Mesothelial cell of epicardium (in vitro differentiated cells): ENCODE results near the gene LIN54. TPM values are rescaled to one million over a fixed set of nuclear protein-coding genes. Genes with fewer than 3 reads are reported as not detected.
"Not testable (repeated sequence)": the region's sequence is repeated elsewhere in the genome, so short reads cannot be mapped to it uniquely, and the experiment has no call there.

Source experiments
- DNase-seq, 2 experiments: peaks; one replicate each; pipeline ENCODE4 v3.0.0; 2021; ENCODE audit warnings: low spot score in 2 of 2; ENCODE audit not compliant: unreplicated experiment in 2 of 2
- H3K27ac Mint-ChIP-seq: 2 replicates; pipeline ENCODE4 v1.8.0; 2021; ENCODE audit warnings: mixed read lengths
- H3K27me3 Mint-ChIP-seq: 2 replicates; pipeline ENCODE4 v1.8.0; 2021; ENCODE audit warnings: low read depth, mixed read lengths
- H3K36me3 Mint-ChIP-seq: 2 replicates; pipeline ENCODE4 v1.8.0; 2021; ENCODE audit warnings: mixed read lengths
- H3K4me1 Mint-ChIP-seq: 2 replicates; pipeline ENCODE4 v1.8.0; 2021; ENCODE audit warnings: mixed read lengths
- H3K4me3 Mint-ChIP-seq: 2 replicates; pipeline ENCODE4 v1.8.0; 2021; ENCODE audit warnings: mild to moderate bottlenecking, moderate library complexity, mixed read lengths
- H3K9me3 Mint-ChIP-seq: 2 replicates; pipeline ENCODE4 v1.8.0; 2021; ENCODE audit warnings: mixed read lengths
- total RNA-seq: library from RNA; stranded (reverse); gene quantifications from 3 replicates; pipeline ENCODE4 v1.2.1, GENCODE V29; 2021
- TF ChIP-seq, protein P1 (sequence below): fragments of 200-600 bp; sonication (generic); IDR thresholded peaks from one replicate; pipeline ENCODE4 v1.5.0; 2021; ENCODE audit warnings: antibody characterized with exemption; ENCODE audit not compliant: unreplicated experiment

LIN54 gene
- total RNA-seq, 1 donor from 2014 or later, result 12.9 TPM

DNA sequence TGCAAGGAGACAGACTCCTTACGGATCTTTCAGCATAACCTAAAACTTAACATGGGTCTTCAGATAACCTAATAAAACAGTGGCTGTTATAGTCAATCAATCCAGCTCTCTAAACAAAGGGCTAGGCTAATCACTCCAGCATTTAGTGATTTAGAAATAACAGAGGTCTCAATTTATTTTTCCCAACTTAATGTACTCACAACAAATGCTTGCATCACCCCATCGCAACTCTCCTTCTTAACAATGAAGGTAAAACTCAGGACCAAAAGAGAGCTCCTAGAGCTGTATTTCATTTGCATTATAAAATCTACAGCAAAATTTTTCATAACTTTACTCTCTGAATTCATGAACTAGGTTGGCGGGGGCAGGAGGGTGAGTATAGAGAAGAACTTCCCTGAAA, 1.1 kb downstream of the LIN54 start:
- Mint-ChIP-seq H3K27me3 (no peaks in the 10 kb centered on the region), H3K9me3 (no peaks in the 10 kb centered on the region), H3K4me3 (peak overlapping the region; percentile 86), H3K4me1 (peaks cover 33% of the 10 kb centered on the region), H3K27ac (peak overlapping the region; percentile 95), H3K36me3 (no peaks in the 10 kb centered on the region)
- no peak for DNase-seq
- TF ChIP-seq, protein P1, sequence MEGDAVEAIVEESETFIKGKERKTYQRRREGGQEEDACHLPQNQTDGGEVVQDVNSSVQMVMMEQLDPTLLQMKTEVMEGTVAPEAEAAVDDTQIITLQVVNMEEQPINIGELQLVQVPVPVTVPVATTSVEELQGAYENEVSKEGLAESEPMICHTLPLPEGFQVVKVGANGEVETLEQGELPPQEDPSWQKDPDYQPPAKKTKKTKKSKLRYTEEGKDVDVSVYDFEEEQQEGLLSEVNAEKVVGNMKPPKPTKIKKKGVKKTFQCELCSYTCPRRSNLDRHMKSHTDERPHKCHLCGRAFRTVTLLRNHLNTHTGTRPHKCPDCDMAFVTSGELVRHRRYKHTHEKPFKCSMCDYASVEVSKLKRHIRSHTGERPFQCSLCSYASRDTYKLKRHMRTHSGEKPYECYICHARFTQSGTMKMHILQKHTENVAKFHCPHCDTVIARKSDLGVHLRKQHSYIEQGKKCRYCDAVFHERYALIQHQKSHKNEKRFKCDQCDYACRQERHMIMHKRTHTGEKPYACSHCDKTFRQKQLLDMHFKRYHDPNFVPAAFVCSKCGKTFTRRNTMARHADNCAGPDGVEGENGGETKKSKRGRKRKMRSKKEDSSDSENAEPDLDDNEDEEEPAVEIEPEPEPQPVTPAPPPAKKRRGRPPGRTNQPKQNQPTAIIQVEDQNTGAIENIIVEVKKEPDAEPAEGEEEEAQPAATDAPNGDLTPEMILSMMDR, result no peak

DNA sequence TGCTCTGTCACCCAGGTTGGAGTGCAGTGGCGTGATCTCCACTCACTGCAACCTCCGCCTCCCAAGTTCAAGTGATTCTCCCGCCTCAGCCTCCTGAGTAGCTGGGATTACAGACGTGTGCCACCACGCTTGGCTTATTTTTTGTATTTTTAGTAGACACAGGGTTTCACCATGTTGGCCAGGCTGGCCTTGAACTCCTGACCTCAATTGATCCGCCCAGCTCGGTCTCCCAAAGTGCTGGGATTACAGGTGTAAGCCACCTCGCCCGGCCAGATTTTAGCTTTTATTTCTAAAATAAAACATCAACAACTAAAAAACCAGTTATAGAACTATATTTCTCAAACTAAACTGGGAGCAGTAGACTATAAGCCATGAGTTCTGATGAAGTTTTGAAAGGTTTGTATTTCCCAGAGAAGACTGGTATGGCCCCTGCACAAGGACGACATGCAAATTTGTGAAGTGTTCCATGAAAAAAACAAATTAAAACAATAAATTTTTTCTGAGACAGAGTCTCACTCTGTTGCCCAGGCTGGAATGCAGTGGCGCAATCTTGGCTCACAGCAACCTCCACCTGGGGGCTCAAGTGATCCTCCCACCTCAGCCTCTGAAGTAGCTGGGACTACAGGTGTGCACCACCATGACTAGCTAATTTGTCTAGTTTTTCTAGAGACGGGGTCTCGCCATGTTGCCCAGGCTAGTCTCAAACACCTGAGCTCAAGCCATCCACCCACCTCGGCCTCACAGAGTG, 7.4 kb downstream of the LIN54 start:
- not testable (repeated sequence) for H3K9me3 Mint-ChIP-seq, H3K27me3 Mint-ChIP-seq, DNase-seq, H3K36me3 Mint-ChIP-seq, H3K27ac Mint-ChIP-seq, H3K4me1 Mint-ChIP-seq, H3K4me3 Mint-ChIP-seq

DNA sequence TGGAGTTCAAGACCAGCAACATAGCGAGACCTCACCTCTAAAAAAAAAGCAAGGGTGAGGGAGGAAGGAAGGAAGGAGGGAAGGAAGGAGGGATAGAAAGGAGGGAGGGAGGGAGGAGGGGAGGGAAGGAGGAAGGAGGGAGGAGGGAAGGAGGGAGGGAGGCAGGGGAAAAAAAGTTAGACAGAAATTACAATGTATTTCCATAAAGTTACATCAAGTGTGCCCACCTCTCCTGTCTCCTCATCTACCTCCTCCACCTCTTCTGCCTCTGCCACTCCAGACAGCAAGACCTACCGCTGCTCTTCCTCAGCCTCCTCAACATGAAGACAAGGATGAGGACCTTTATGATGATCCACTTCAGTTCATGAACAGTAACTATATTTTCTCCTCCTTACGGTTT, 8.3 kb downstream of the LIN54 start:
- peaks cover 3% of the 10 kb centered on the region for H3K36me3 Mint-ChIP-seq
- no peak for DNase-seq
- H3K27ac Mint-ChIP-seq, result no peak overlapping the region
- TF ChIP-seq, protein P1, result no peak
- no peaks in the 10 kb centered on the region for H3K27me3 Mint-ChIP-seq
- H3K4me1 Mint-ChIP-seq, result no peaks in the 10 kb centered on the region
- H3K4me3 Mint-ChIP-seq, result no peak overlapping the region
- H3K9me3 Mint-ChIP-seq, result no peaks in the 10 kb centered on the region

DNA sequence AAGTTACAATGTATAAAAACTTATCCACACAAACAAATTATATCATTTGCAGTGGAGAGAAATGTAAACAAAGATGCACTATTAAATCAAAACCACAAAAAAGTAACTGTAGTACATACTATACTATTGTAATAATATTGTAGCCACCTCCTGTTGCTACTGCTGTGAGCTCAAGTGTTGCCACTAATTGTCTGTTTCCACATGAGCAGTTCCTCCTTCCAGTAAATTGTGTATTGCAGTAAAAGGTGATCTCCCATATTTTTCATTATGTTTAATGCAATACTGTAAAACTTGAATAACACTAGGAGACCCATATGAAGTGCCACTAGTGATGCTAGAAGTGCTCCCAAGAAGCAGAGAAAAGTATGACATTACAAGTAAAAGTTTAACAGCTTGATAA, 11.7 kb downstream of the LIN54 start:
- no peak overlapping the region for H3K27ac Mint-ChIP-seq

DNA sequence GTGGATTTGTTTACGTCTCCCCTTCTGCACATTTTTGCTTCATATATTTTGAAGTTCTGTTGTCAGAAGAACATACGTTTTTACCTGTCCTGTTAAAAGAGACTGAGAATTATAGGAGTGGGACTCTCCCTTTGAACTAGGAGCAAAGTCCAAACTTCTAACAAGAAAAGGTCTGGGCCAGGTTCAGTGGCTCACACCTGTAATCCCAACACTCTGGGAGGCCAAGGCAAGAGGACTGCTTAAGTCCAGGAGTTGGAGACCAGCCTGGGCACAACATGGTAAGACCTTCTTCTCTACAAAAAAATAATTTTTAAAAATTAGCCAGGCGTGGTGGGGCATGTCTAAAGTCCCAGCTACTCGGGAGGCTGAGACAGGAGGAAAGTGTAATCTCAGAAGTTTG, 15.8 kb downstream of the LIN54 start:
- H3K9me3 Mint-ChIP-seq, result no peaks in the 10 kb centered on the region
- H3K27ac Mint-ChIP-seq, result no peak overlapping the region
- TF ChIP-seq, protein P1, result no peak
- no peak for DNase-seq
- H3K36me3 Mint-ChIP-seq, result no peaks in the 10 kb centered on the region
- H3K4me1 Mint-ChIP-seq, result no peaks in the 10 kb centered on the region
- no peak overlapping the region for H3K4me3 Mint-ChIP-seq
- no peaks in the 10 kb centered on the region for H3K27me3 Mint-ChIP-seq

More for the DNA sequence above, 11.7 kb downstream of the LIN54 start:
- H3K9me3 Mint-ChIP-seq, result no peaks in the 10 kb centered on the region
- no peaks in the 10 kb centered on the region for H3K4me1 Mint-ChIP-seq
- DNase-seq, result no peak
- no peaks in the 10 kb centered on the region for H3K27me3 Mint-ChIP-seq
- TF ChIP-seq, protein P1, result no peak
- no peak overlapping the region for H3K4me3 Mint-ChIP-seq
- peaks cover 3% of the 10 kb centered on the region for H3K36me3 Mint-ChIP-seq

DNA sequence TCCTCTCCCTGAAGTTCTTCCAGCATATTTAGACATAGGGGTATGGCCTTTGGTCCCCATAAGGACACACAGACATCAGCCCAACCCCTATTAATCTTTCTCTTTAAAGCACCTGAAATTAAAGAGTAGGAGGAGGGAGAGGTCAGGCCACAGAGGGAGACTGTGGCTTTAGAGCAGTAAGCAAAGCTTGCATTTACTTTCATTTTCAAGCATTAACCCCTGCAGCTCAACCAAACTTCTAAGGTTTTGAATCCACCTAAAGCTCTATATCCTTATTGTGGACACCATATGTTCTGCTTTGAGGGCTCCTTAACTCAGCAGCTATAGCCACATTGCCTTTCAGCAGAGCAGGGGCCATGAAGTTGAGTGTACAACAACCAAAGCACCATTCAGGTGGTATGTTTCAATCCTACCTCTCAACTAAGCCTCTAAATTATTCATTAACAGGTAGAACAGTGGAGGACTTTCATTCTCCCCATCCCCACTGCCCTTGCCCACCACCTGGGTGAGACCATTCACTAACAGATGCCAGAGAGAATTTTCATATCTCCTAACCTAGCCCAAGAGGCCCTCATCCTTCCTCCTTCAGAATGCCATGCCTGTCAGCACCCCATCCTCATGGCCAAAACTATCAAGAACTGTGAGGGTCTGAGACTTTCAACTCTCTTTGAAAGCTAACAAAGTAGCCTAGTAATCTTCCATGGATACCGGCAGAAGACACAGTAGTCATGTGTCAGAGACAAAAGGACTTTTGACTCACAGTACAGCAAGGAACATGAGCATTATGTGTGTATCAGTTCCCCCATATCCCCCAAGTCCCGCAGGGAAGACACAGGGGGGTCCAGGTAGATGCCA, 20.8 kb downstream of the LIN54 start:
- DNase-seq, result no peak
- H3K4me1 Mint-ChIP-seq, result no peaks in the 10 kb centered on the region
- TF ChIP-seq, protein P1, result no peak
- H3K27ac Mint-ChIP-seq, result no peak overlapping the region
- H3K36me3 Mint-ChIP-seq, result peaks cover 5% of the 10 kb centered on the region
- H3K9me3 Mint-ChIP-seq, result no peaks in the 10 kb centered on the region
- H3K4me3 Mint-ChIP-seq, result no peak overlapping the region
- H3K27me3 Mint-ChIP-seq, result no peaks in the 10 kb centered on the region
